IMR-90 (cell line): Measurements from ENCODE around the gene FAM81A. TPM values are rescaled to one million over a fixed set of nuclear protein-coding genes. Genes with fewer than 3 reads are reported as not detected.
A peak's percentile ranks its signal among the peaks of the same experiment; 100 is the strongest.

Experiments
- ATAC-seq: fragments of 200-7000 bp; cut with Tn5 transposase; 2 replicates; pipeline ENCODE4 v1.9.1; 2020; ENCODE audit warnings: low read depth, mild to moderate bottlenecking, moderate library complexity
- BruUV-seq: library from RNA; stranded (reverse); fragments of 400-500 nt; replicated peaks from 2 replicates; lab custom pipeline; 2021; lab: Mats Ljungman, UMichigan
- CTCF ChIA-PET: fragments of 300-600 bp; formaldehyde crosslinking; extraction: SDS; loops from one replicate; lab custom pipeline; 2021; ENCODE audit warnings: antibody characterized with exemption; lab: Yijun Ruan, JAX
- POLR2A ChIA-PET: fragments of 300-600 bp; sonication (Branson Sonifier 250); formaldehyde crosslinking; loops from one replicate; lab custom pipeline; 2022; ENCODE audit warnings: antibody characterized with exemption; ENCODE audit not compliant: unreplicated experiment; lab: Charles Lee
- DNase-seq: peaks from one replicate; pipeline ENCODE4 v3.0.0; 2013
- H2AFZ ChIP-seq: replicated peaks from 2 replicates; pipeline ENCODE3; 2013; ENCODE audit warnings: low read length, mild to moderate bottlenecking; ENCODE audit not compliant: poor library complexity
- H2AK5ac ChIP-seq: 2 replicates; pipeline ENCODE4 v1.6.1; 2013; ENCODE audit warnings: low read depth, low read length, inconsistent platforms
- H2AK9ac ChIP-seq: replicated peaks from 2 replicates; pipeline ENCODE3; 2013; ENCODE audit warnings: mild to moderate bottlenecking, low read depth, low read length, moderate library complexity; ENCODE audit not compliant: poor library complexity
- H2BK120ac ChIP-seq: 2 replicates; pipeline ENCODE4 v1.6.1; 2013; ENCODE audit warnings: low read depth, low read length, inconsistent platforms
- H2BK15ac ChIP-seq: 3 replicates; pipeline ENCODE4 v1.6.1; 2013; ENCODE audit warnings: low read depth, low read length, inconsistent platforms
- H2BK20ac ChIP-seq: 2 replicates; pipeline ENCODE4 v1.6.1; 2013; ENCODE audit warnings: low read depth, mild to moderate bottlenecking, inconsistent platforms, low read length, moderate library complexity
- H2BK5ac ChIP-seq: 2 replicates; pipeline ENCODE4 v1.6.1; 2013; ENCODE audit warnings: mild to moderate bottlenecking, low read depth, low read length, inconsistent platforms; ENCODE audit not compliant: poor library complexity, severe bottlenecking
- H3K14ac ChIP-seq: replicated peaks from 2 replicates; pipeline ENCODE4 v1.6.1; 2013; ENCODE audit warnings: low read depth, low read length, inconsistent platforms
- H3K18ac ChIP-seq: 2 replicates; pipeline ENCODE4 v1.6.1; 2013; ENCODE audit warnings: low read depth, low read length, control low read depth
- H3K23ac ChIP-seq: 2 replicates; pipeline ENCODE4 v1.6.1; 2013; ENCODE audit warnings: low read depth, low read length, inconsistent platforms
- H3K27ac ChIP-seq: 2 replicates; pipeline ENCODE4 v1.5.1; 2013; ENCODE audit warnings: mild to moderate bottlenecking, control low read depth, low read length; ENCODE audit not compliant: insufficient read depth
- H3K27me3 ChIP-seq: 2 replicates; pipeline ENCODE4 v1.6.1; 2013; ENCODE audit warnings: low read length; ENCODE audit not compliant: control insufficient read depth, insufficient read depth
- H3K36me3 ChIP-seq: 2 replicates; pipeline ENCODE4 v1.6.1; 2013; ENCODE audit warnings: low read length, mixed read lengths; ENCODE audit not compliant: control insufficient read depth, insufficient read depth
- H3K4ac ChIP-seq: 2 replicates; pipeline ENCODE4 v1.6.1; 2013; ENCODE audit warnings: low read depth, low read length, inconsistent platforms
- H3K4me1 ChIP-seq: 2 replicates; pipeline ENCODE4 v1.6.1; 2013; ENCODE audit warnings: low read length, mixed read lengths; ENCODE audit not compliant: control insufficient read depth, insufficient read depth
- H3K4me2 ChIP-seq: 2 replicates; pipeline ENCODE4 v1.6.1; 2013; ENCODE audit warnings: low read depth, mild to moderate bottlenecking, control low read depth, low read length, moderate library complexity
- H3K4me3 ChIP-seq: 2 replicates; pipeline ENCODE4 v1.5.1; 2013; ENCODE audit warnings: low read depth, mild to moderate bottlenecking, control low read depth, low read length, moderate library complexity; ENCODE audit not compliant: insufficient read depth
- H3K56ac ChIP-seq: 2 replicates; pipeline ENCODE4 v1.6.1; 2013; ENCODE audit warnings: low read length, inconsistent platforms; ENCODE audit not compliant: insufficient read depth; ENCODE audit errors: extremely low read depth
- H3K79me1 ChIP-seq, 2 experiments: 2 replicates each; pipeline ENCODE4 v1.6.1; 2013; ENCODE audit warnings: low read length in 2 of 2, inconsistent platforms in 1 of 2, low read depth in 1 of 2
- H3K9ac ChIP-seq: 2 replicates; pipeline ENCODE4 v1.6.1; 2013; ENCODE audit warnings: low read depth, low read length, control low read depth
- H3K9me1 ChIP-seq: 2 replicates; pipeline ENCODE4 v1.6.1; 2013; ENCODE audit warnings: low read length, inconsistent platforms; ENCODE audit not compliant: insufficient read depth
- H3K9me3 ChIP-seq: 2 replicates; pipeline ENCODE4 v1.6.1; 2013; ENCODE audit warnings: low read length; ENCODE audit not compliant: control insufficient read depth, insufficient read depth
- H4K20me1 ChIP-seq: 2 replicates; pipeline ENCODE4 v1.6.1; 2013; ENCODE audit warnings: low read length, inconsistent platforms; ENCODE audit not compliant: insufficient read depth
- H4K5ac ChIP-seq: 2 replicates; pipeline ENCODE4 v1.6.1; 2013; ENCODE audit warnings: mild to moderate bottlenecking, low read depth, low read length, control low read depth
- H4K8ac ChIP-seq, 2 experiments: 2 replicates each; pipeline ENCODE4 v1.6.1; 2013; ENCODE audit warnings: low read depth in 2 of 2, low read length in 2 of 2, control low read depth in 1 of 2, inconsistent platforms in 1 of 2
- H4K91ac ChIP-seq: 2 replicates; pipeline ENCODE4 v1.6.1; 2013; ENCODE audit warnings: low read depth, low read length, inconsistent platforms; ENCODE audit not compliant: insufficient read depth
- BHLHE40 ChIP-seq: fragments of 150-350 bp; IDR thresholded peaks from 2 replicates; pipeline ENCODE4 v1.6.1; 2016; ENCODE audit warnings: mild to moderate bottlenecking, low read depth, low read length
- CEBPB ChIP-seq: IDR thresholded peaks from 2 replicates; pipeline ENCODE4 v1.6.1; 2012; ENCODE audit warnings: low read depth, low read length, improper control_type of control experiment
- CHD1 ChIP-seq: IDR thresholded peaks from 2 replicates; pipeline ENCODE4 v1.6.1; 2012; ENCODE audit warnings: low read depth, low read length, improper control_type of control experiment
- FOS ChIP-seq: fragments of 150-350 bp; IDR thresholded peaks from 2 replicates; pipeline ENCODE4 v1.6.1; 2016; ENCODE audit warnings: low read depth, low read length
- MAFK ChIP-seq: IDR thresholded peaks from 2 replicates; pipeline ENCODE4 v1.6.1; 2012; ENCODE audit warnings: low read depth, low read length, improper control_type of control experiment
- MXI1 ChIP-seq: IDR thresholded peaks from 2 replicates; pipeline ENCODE4 v1.6.1; 2012; ENCODE audit warnings: low read depth, mild to moderate bottlenecking, low read length, moderate library complexity, borderline replicate concordance
- POLR2A ChIP-seq: IDR thresholded peaks from 2 replicates; pipeline ENCODE4 v1.6.1; 2012; ENCODE audit warnings: mild to moderate bottlenecking, low read depth, low read length
- RAD21 ChIP-seq: IDR thresholded peaks from 2 replicates; pipeline ENCODE4 v1.6.1; 2012; ENCODE audit warnings: low read length, improper control_type of control experiment
- RFX5 ChIP-seq: IDR thresholded peaks from 2 replicates; pipeline ENCODE4 v1.8.0; 2012; ENCODE audit warnings: low read depth, mild to moderate bottlenecking, low read length, moderate library complexity
- USF2 ChIP-seq: fragments of 150-350 bp; IDR thresholded peaks from 2 replicates; pipeline ENCODE4 v1.6.1; 2017; ENCODE audit warnings: mild to moderate bottlenecking, antibody characterized with exemption, low read length, low read depth
- WGBS, 2 experiments: methylation state at CpG; one replicate each; pipeline versions ENCODE4 v1.1.5 to v1.1.7; 2013; ENCODE audit warnings: missing lambda C conversion rate in 2 of 2; ENCODE audit not compliant: insufficient read length in 1 of 2; ENCODE audit errors: extremely low coverage in 2 of 2; 5-methylcytosine and 5-hydroxymethylcytosine counted together
- dilution Hi-C: fragments of 300-500 bp; cut with HindIII; formaldehyde crosslinking; loops from one replicate; pipeline ENCODE4 v1.14.3; 2018; ENCODE audit warnings: low sequenced_read_pairs; ENCODE audit not compliant: unreplicated experiment
- in situ Hi-C: fragments of 300-500 bp; cut with MboI; formaldehyde crosslinking; loops from 3 replicates; pipeline ENCODE4 v1.14.3; 2019; ENCODE audit warnings: low sequenced_read_pairs, inconsistent platforms, mixed read lengths
- intact Hi-C: fragments of 100-400 bp; cut with micrococcal nuclease; formaldehyde crosslinking; loops from 2 replicates; pipeline ENCODE4 v1.10.0; 2022
- polyA plus RNA-seq, 3 experiments: library from polyadenylated mRNA; depleted of rRNA; stranded (reverse); fragments of >200 nt; gene quantifications; 2 replicates each; pipeline ENCODE4 v1.2.3, GENCODE V29; 2012; ENCODE audit warnings: low replicate concordance in 1 of 3
- total RNA-seq: library from RNA; depleted of rRNA; stranded (reverse); fragments of >200 nt; gene quantifications from 2 replicates; pipeline ENCODE4 v1.2.3, GENCODE V29; 2012
- TF ChIP-seq, protein P1 (sequence below): fragments of 150-350 bp; IDR thresholded peaks from 2 replicates; pipeline ENCODE4 v1.6.1; 2016; ENCODE audit warnings: low read depth, mild to moderate bottlenecking, low read length, moderate library complexity, borderline replicate concordance

Gene FAM81A
- total and polyA plus RNA-seq, 2 of the 4 experiments (the other 2 are of a cell fraction): not detected

- no peak overlapping the region for H2BK5ac ChIP-seq
- no peak for ATAC-seq
- no peak overlapping the region for H3K4me3 ChIP-seq
- H3K9me1 ChIP-seq: no peaks in the 10 kb centered on the region
- H4K20me1 ChIP-seq: no peaks in the 10 kb centered on the region
- WGBS, 2 experiments: 100% methylated on average over 3 of the region's 4 CpGs; no CpG with 5 or more reads in 1 of the 2 experiments
- ChIA-PET CTCF (no interaction called here), POLR2A (no interaction called here)
- no peak overlapping the region for H4K5ac ChIP-seq
- no peak overlapping the region for H3K9ac ChIP-seq
- no peak for DNase-seq
- H4K8ac ChIP-seq: no peak overlapping the region
- dilution Hi-C loops: no loop called here
- H2AK9ac ChIP-seq: peak overlapping the region; percentile 50
- H3K79me1 ChIP-seq: no peaks in the 10 kb centered on the region
- no peak overlapping the region for H2BK20ac ChIP-seq
- H2BK15ac ChIP-seq: no peak overlapping the region
- TF ChIP-seq MAFK (no peak), BHLHE40 (no peak), CEBPB (no peak), CHD1 (no peak), USF2 (no peak), POLR2A (no peak), FOS (no peak), RFX5 (no peak), MXI1 (no peak), RAD21 (no peak)
- TF ChIP-seq, protein P1, sequence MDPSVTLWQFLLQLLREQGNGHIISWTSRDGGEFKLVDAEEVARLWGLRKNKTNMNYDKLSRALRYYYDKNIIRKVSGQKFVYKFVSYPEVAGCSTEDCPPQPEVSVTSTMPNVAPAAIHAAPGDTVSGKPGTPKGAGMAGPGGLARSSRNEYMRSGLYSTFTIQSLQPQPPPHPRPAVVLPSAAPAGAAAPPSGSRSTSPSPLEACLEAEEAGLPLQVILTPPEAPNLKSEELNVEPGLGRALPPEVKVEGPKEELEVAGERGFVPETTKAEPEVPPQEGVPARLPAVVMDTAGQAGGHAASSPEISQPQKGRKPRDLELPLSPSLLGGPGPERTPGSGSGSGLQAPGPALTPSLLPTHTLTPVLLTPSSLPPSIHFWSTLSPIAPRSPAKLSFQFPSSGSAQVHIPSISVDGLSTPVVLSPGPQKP: no peak
- H2AFZ ChIP-seq: no peak overlapping the region
- H3K36me3 ChIP-seq: no peaks in the 10 kb centered on the region
- H3K27me3 ChIP-seq: peaks cover 4% of the 10 kb centered on the region
- in situ Hi-C loops: loop anchor here (25.0 kb wide), 1 partner anchor 1273 kb away; no protein-coding TSS in a partner anchor
- no peak overlapping the region for H3K27ac ChIP-seq
- no peak overlapping the region for H2AK5ac ChIP-seq
- H3K56ac ChIP-seq: no peak overlapping the region
- no TSS peak for BruUV-seq
- H3K23ac ChIP-seq: no peak overlapping the region
- H2BK120ac ChIP-seq: no peak overlapping the region
- peaks cover 3% of the 10 kb centered on the region; the same call in 1 of the 2 replicates for H3K9me3 ChIP-seq
- H3K4me1 ChIP-seq: no peaks in the 10 kb centered on the region
- H3K14ac ChIP-seq: no peak overlapping the region
- no peak overlapping the region for H3K4me2 ChIP-seq
- no peak overlapping the region for H3K4ac ChIP-seq
- H4K91ac ChIP-seq: no peak overlapping the region
- intact Hi-C loops: no loop called here
- H3K18ac ChIP-seq: no peak overlapping the region
These were observed 47.0 kb downstream of the FAM81A start for GRCh38 chr15:59485036-59485435.
